Suprapubic skin (tissue), 4 donors: ENCODE data around the gene VPS35L. TPM values are rescaled to one million over a fixed set of nuclear protein-coding genes. Genes with fewer than 3 reads are reported as not detected.

Source experiments
- DNase-seq, 2 donors: peaks; one replicate each; pipeline ENCODE4 v3.0.0-alpha.2; 2019; ENCODE audit warnings: low spot score in 2 of 2
- H3K27ac ChIP-seq: fragments of 200-600 bp; sonication (generic); one replicate; pipeline ENCODE4 v1.5.1; 2019
- H3K27me3 ChIP-seq: fragments of 200-600 bp; sonication (generic); one replicate; pipeline ENCODE4 v1.5.1; 2019
- H3K36me3 ChIP-seq: fragments of 200-600 bp; sonication (generic); one replicate; pipeline ENCODE4 v1.5.1; 2019
- H3K4me1 ChIP-seq: fragments of 200-600 bp; sonication (generic); one replicate; pipeline ENCODE4 v1.5.1; 2019
- H3K4me3 ChIP-seq: fragments of 200-600 bp; sonication (generic); one replicate; pipeline ENCODE4 v1.5.1; 2019; ENCODE audit warnings: mild to moderate bottlenecking
- H3K9me3 ChIP-seq: fragments of 200-600 bp; sonication (generic); one replicate; pipeline ENCODE4 v1.5.1; 2019
- EP300 ChIP-seq: sonication (generic); formaldehyde crosslinking; IDR thresholded peaks from one replicate; pipeline ENCODE4 v1.6.1; 2017; ENCODE audit warnings: antibody characterized with exemption
- POLR2A ChIP-seq, 2 donors: fragments of 450-650 bp; IDR thresholded peaks; one replicate each; pipeline ENCODE4 v1.6.1; 2017; ENCODE audit warnings: antibody characterized with exemption in 2 of 2, mild to moderate bottlenecking in 2 of 2, moderate library complexity in 2 of 2
- POLR2AphosphoS5 ChIP-seq, 3 donors: sonication (generic); formaldehyde crosslinking; IDR thresholded peaks; one replicate each; pipeline ENCODE4 v1.6.1; 2017; ENCODE audit warnings: antibody characterized with exemption in 3 of 3
- WGBS: methylation state at CpG from one replicate; pipeline ENCODE4 v1.1.5; 2018; 5-methylcytosine and 5-hydroxymethylcytosine counted together
- total RNA-seq, 4 donors: library from RNA; depleted of rRNA; stranded (reverse); fragments of >200 nt; gene quantifications; one replicate each; pipeline ENCODE4 v1.1.0, GENCODE V29; 2016
- TF ChIP-seq, protein P1 (sequence below), 2 donors: fragments of 200-600 bp in 1 of 2; fragments of 450-650 bp in 1 of 2; sonication (generic) in 1 of 2; IDR thresholded peaks; one replicate each; pipeline ENCODE4 v1.5.1; 2016 to 2019; ENCODE audit warnings: antibody characterized with exemption in 2 of 2, mild to moderate bottlenecking in 1 of 2, moderate library complexity in 1 of 2

The VPS35L gene
- total RNA-seq, 4 donors from 2014 or later: 16.3 to 30.4 (median 20.7) TPM

DNA sequence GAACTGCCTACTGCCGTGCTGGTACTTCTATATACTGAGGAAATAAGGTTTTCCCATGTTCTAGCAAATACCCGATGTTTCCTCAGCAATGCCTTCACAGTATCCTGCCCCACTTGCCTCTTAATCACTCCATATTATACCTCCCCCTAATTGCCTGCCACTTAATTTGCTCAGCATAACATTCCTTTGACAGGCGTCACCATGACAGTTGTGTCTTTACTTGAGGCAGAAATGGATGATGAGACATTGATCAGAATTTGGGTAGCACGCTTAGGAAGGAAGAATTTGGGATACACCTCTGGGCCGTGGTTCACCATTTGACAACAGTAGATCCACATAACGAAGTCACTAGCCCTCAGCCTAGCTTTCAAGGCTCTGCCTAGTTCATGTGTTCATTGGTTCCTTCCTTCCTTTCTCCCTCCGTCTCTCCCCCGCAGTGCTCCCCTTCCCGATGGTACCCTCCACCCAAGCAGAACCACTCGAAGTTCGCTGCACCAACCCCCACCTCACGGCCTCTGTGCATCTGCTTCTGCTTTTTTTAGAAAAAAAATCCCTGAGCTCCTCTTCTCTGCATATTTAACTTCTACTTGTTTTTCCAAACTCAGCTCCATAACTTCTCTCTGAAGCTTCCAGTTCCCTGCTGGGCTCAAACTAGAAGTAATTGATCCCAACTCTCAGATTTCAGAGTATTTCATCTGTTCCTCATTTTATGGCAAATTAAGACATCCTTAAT lies 182.0 kb downstream of the VPS35L start:
- WGBS: 81% methylated on average over 12 of the region's 12 CpGs
- Histone ChIP-seq H3K36me3 (peaks cover 21% of the 10 kb centered on the region), H3K4me3 (no peak overlapping the region), H3K9me3 (no peaks in the 10 kb centered on the region), H3K27me3 (no peaks in the 10 kb centered on the region), H3K27ac (no peak overlapping the region), H3K4me1 (no peaks in the 10 kb centered on the region)
- no peak for DNase-seq
- TF ChIP-seq, protein P1, sequence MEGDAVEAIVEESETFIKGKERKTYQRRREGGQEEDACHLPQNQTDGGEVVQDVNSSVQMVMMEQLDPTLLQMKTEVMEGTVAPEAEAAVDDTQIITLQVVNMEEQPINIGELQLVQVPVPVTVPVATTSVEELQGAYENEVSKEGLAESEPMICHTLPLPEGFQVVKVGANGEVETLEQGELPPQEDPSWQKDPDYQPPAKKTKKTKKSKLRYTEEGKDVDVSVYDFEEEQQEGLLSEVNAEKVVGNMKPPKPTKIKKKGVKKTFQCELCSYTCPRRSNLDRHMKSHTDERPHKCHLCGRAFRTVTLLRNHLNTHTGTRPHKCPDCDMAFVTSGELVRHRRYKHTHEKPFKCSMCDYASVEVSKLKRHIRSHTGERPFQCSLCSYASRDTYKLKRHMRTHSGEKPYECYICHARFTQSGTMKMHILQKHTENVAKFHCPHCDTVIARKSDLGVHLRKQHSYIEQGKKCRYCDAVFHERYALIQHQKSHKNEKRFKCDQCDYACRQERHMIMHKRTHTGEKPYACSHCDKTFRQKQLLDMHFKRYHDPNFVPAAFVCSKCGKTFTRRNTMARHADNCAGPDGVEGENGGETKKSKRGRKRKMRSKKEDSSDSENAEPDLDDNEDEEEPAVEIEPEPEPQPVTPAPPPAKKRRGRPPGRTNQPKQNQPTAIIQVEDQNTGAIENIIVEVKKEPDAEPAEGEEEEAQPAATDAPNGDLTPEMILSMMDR (IDR thresholded peaks at IDR 0.05): no peak

GRCh38 chr16:19741354-19741753 lies 185.9 kb downstream of the VPS35L start:
- 92% methylated on average over 1 of the region's 1 CpG for WGBS
- Histone ChIP-seq H3K36me3 (peaks cover 2% of the 10 kb centered on the region), H3K9me3 (no peaks in the 10 kb centered on the region), H3K4me1 (no peaks in the 10 kb centered on the region), H3K27me3 (no peaks in the 10 kb centered on the region), H3K4me3 (no peak overlapping the region), H3K27ac (no peak overlapping the region)
- TF ChIP-seq POLR2A (IDR thresholded peaks at IDR 0.05) (no peak), EP300 (no peak), POLR2AphosphoS5 (IDR thresholded peaks at IDR 0.05) (no peak)
- TF ChIP-seq, protein P1 (IDR thresholded peaks at IDR 0.05): no peak
- no peak for DNase-seq

- Histone ChIP-seq H3K36me3 (peaks cover 1% of the 10 kb centered on the region), H3K27ac (no peak overlapping the region), H3K27me3 (no peaks in the 10 kb centered on the region), H3K4me1 (peaks cover 6% of the 10 kb centered on the region), H3K9me3 (no peaks in the 10 kb centered on the region), H3K4me3 (no peak overlapping the region)
- no peak for DNase-seq
- TF ChIP-seq EP300: no peak
- no peak for TF ChIP-seq POLR2A (IDR thresholded peaks at IDR 0.05)
- no peak for TF ChIP-seq POLR2AphosphoS5 (IDR thresholded peaks at IDR 0.05)
- TF ChIP-seq, protein P1 (IDR thresholded peaks at IDR 0.05): no peak
Measured at GRCh38 chr16:19743816-19744159, 188.3 kb downstream of the VPS35L start.

- no peaks in the 10 kb centered on the region for H3K9me3 ChIP-seq
- 77% methylated on average over 3 of the region's 3 CpGs for WGBS
- H3K36me3 ChIP-seq: no peaks in the 10 kb centered on the region
- no peak for DNase-seq
- H3K4me3 ChIP-seq: no peak overlapping the region
- H3K4me1 ChIP-seq: peaks cover 8% of the 10 kb centered on the region
- TF ChIP-seq, protein P1 (IDR thresholded peaks at IDR 0.05): no peak
- TF ChIP-seq POLR2AphosphoS5 (IDR thresholded peaks at IDR 0.05) (no peak), EP300 (no peak), POLR2A (IDR thresholded peaks at IDR 0.05) (no peak)
- H3K27ac ChIP-seq: no peak overlapping the region
- H3K27me3 ChIP-seq: no peaks in the 10 kb centered on the region
Measured at GRCh38 chr16:19744670-19745069, 189.2 kb downstream of the VPS35L start.

GRCh38 chr16:19745286-19746010 lies 189.9 kb downstream of the VPS35L start:
- Histone ChIP-seq H3K9me3 (no peaks in the 10 kb centered on the region), H3K4me1 (peaks cover 8% of the 10 kb centered on the region), H3K27me3 (no peaks in the 10 kb centered on the region), H3K36me3 (no peaks in the 10 kb centered on the region), H3K4me3 (no peak overlapping the region), H3K27ac (no peak overlapping the region)
- TF ChIP-seq EP300: no peak
- no peak for TF ChIP-seq POLR2A (IDR thresholded peaks at IDR 0.05)
- TF ChIP-seq POLR2AphosphoS5 (IDR thresholded peaks at IDR 0.05): no peak
- TF ChIP-seq, protein P1 (IDR thresholded peaks at IDR 0.05): no peak
- DNase-seq: no peak
- WGBS: 82% methylated on average over 9 of the region's 9 CpGs
